Caco-2 (cell line): ENCODE results near the gene GDF7. TPM values are rescaled to one million over a fixed set of nuclear protein-coding genes. Genes with fewer than 3 reads are reported as not detected.

Source experiments
- BruUV-seq: library from RNA; stranded (reverse); fragments of 400-500 nt; replicated peaks from 2 replicates; lab custom pipeline; 2021; lab: Mats Ljungman, UMichigan
- CTCF ChIA-PET: fragments of 300-600 bp; sonication (Branson Sonifier 250); formaldehyde crosslinking; loops from one replicate; lab custom pipeline; 2022; ENCODE audit warnings: antibody characterized with exemption; lab: Charles Lee
- POLR2A ChIA-PET: fragments of 300-600 bp; sonication (Branson Sonifier 250); formaldehyde crosslinking; loops from one replicate; lab custom pipeline; 2022; ENCODE audit warnings: antibody characterized with exemption; lab: Charles Lee
- DNase-seq, 2 experiments: peaks; one replicate each; pipeline versions ENCODE4 v3.0.0 to v3.0.0-alpha.2; 2020 to 2022
- H3K27me3 ChIP-seq: replicated peaks from 2 replicates; pipeline ENCODE4 v1.6.0; 2011; ENCODE audit warnings: low read length; ENCODE audit not compliant: control insufficient read depth, insufficient read depth
- H3K36me3 ChIP-seq: 2 replicates; pipeline ENCODE4 v1.5.1; 2011; ENCODE audit warnings: low read length; ENCODE audit not compliant: control insufficient read depth, insufficient read depth
- H3K4me1 ChIP-seq: fragments of 250-450 bp; sonication (Bioruptor Pico); 2 replicates; pipeline ENCODE4 v1.5.1; 2020; ENCODE audit warnings: mild to moderate bottlenecking
- H3K4me3 ChIP-seq: 2 replicates; pipeline ENCODE4 v1.5.1; 2011; ENCODE audit warnings: low read depth, mild to moderate bottlenecking, control low read depth, low read length
- H3K9me3 ChIP-seq: fragments of 250-450 bp; sonication (Bioruptor Pico); 2 replicates; pipeline ENCODE4 v1.5.1; 2020; ENCODE audit warnings: mild to moderate bottlenecking, moderate library complexity
- H3K27ac Mint-ChIP-seq: one replicate; pipeline ENCODE4 v1.8.0; 2022; ENCODE audit warnings: mixed read lengths; ENCODE audit not compliant: unreplicated experiment
- H3K27me3 Mint-ChIP-seq: one replicate; pipeline ENCODE4 v1.8.0; 2022; ENCODE audit warnings: mixed read lengths; ENCODE audit not compliant: insufficient read depth, unreplicated experiment
- H3K36me3 Mint-ChIP-seq: one replicate; pipeline ENCODE4 v1.8.0; 2022; ENCODE audit warnings: mild to moderate bottlenecking, mixed read lengths; ENCODE audit not compliant: insufficient read depth, unreplicated experiment
- H3K4me1 Mint-ChIP-seq: one replicate; pipeline ENCODE4 v1.8.0; 2022; ENCODE audit warnings: low read depth, mixed read lengths; ENCODE audit not compliant: unreplicated experiment
- H3K4me3 Mint-ChIP-seq: one replicate; pipeline ENCODE4 v1.8.0; 2022; ENCODE audit warnings: mild to moderate bottlenecking, moderate library complexity, mixed read lengths; ENCODE audit not compliant: unreplicated experiment
- H3K9me3 Mint-ChIP-seq: one replicate; pipeline ENCODE4 v1.8.0; 2022; ENCODE audit warnings: mixed read lengths; ENCODE audit not compliant: unreplicated experiment
- CTCF ChIP-seq, 2 experiments: fragments of 200-600 bp in 1 of 2; IDR thresholded peaks; 1 replicate in 1 of 2; 2 replicates in 1 of 2; pipeline versions ENCODE4 v1.5.1 to v1.8.0; 2011 to 2022; ENCODE audit warnings: antibody characterized with exemption in 1 of 2, control low read depth in 1 of 2, inconsistent platforms in 1 of 2, low read depth in 1 of 2, low read length in 1 of 2, mild to moderate bottlenecking in 1 of 2, moderate library complexity in 1 of 2; ENCODE audit not compliant: insufficient read depth in 1 of 2, severe bottlenecking in 1 of 2, unreplicated experiment in 1 of 2
- intact Hi-C: fragments of 100-400 bp; cut with micrococcal nuclease; formaldehyde crosslinking; loops from one replicate; pipeline ENCODE4 v1.10.0; 2022; ENCODE audit not compliant: unreplicated experiment
- total RNA-seq: library from RNA; stranded (reverse); gene quantifications from 2 replicates; pipeline ENCODE4 v1.2.3, GENCODE V29; 2022

Gene GDF7
- total RNA-seq, 1 experiment from 2014 or later: 1.7 TPM

GRCh38 chr2:20662308-20662937 is 4.5 kb upstream of the GDF7 start:
- no peaks in the 10 kb centered on the region for H3K36me3 ChIP-seq
- no peak overlapping the region for H3K4me3 ChIP-seq
- H3K27me3 ChIP-seq: no peaks in the 10 kb centered on the region
- H3K4me1 Mint-ChIP-seq: no peaks in the 10 kb centered on the region
- H3K27me3 Mint-ChIP-seq: peaks cover 4% of the 10 kb centered on the region
- H3K27ac Mint-ChIP-seq: no peak overlapping the region
- no peaks in the 10 kb centered on the region for H3K9me3 Mint-ChIP-seq
- no TSS peak for BruUV-seq
- H3K9me3 ChIP-seq: no peaks in the 10 kb centered on the region
- peak in 1 of 2 experiments; percentile 14 for DNase-seq
- ChIA-PET CTCF (interaction anchor here (0.8 to 3.1 kb wide), 10 partner anchors 11 to 503 kb away, joined by 3 to 281 read pairs (median 14); partner anchors contain the start of genes HS1BP3 and RHOB), POLR2A (interaction anchor here (1.4 to 2.2 kb wide), 2 partner anchors 13 to 216 kb away, joined by 9 to 13 read pairs; partner anchors contain the start of gene RHOB)
- H3K4me3 Mint-ChIP-seq: no peak overlapping the region
- no peaks in the 10 kb centered on the region for H3K36me3 Mint-ChIP-seq
- intact Hi-C loops: no loop called here
- no peak for TF ChIP-seq CTCF (IDR thresholded peaks at IDR 0.05; ENCODE audit: insufficient read depth in 1 of 2, low read depth in 1 of 2, low read length in 1 of 2, severe bottlenecking in 1 of 2, unreplicated experiment in 1 of 2)
- H3K4me1 ChIP-seq: peaks cover 10% of the 10 kb centered on the region; the same call in 1 of the 2 replicates

- intact Hi-C loops: no loop called here
- BruUV-seq: no TSS peak
- DNase-seq: peak in 1 of 2 experiments; percentile 35
- H3K36me3 Mint-ChIP-seq: no peaks in the 10 kb centered on the region
- Histone ChIP-seq H3K9me3 (no peaks in the 10 kb centered on the region), H3K36me3 (no peaks in the 10 kb centered on the region), H3K4me3 (no peak overlapping the region), H3K27me3 (no peaks in the 10 kb centered on the region; the same call in 1 of the 2 replicates), H3K4me1 (peaks cover 15% of the 10 kb centered on the region; the same call in 1 of the 2 replicates)
- H3K27me3 Mint-ChIP-seq: peaks cover 4% of the 10 kb centered on the region
- TF ChIP-seq CTCF (IDR thresholded peaks at IDR 0.05; ENCODE audit: insufficient read depth in 1 of 2, low read depth in 1 of 2, low read length in 1 of 2, severe bottlenecking in 1 of 2, unreplicated experiment in 1 of 2): no peak
- no peaks in the 10 kb centered on the region for H3K9me3 Mint-ChIP-seq
- ChIA-PET CTCF (interaction anchor here (0.7 to 2.8 kb wide), 2 partner anchors 13 to 181 kb away, joined by 3 to 30 read pairs; no protein-coding TSS in a partner anchor), POLR2A (no interaction called here)
- H3K27ac Mint-ChIP-seq: no peak overlapping the region
- H3K4me1 Mint-ChIP-seq: no peaks in the 10 kb centered on the region
- no peak overlapping the region for H3K4me3 Mint-ChIP-seq
Measured at GRCh38 chr2:20663196-20664070, 3.5 kb upstream of the GDF7 start.

GRCh38 chr2:20664071-20664390 is 2.9 kb upstream of the GDF7 start:
- Mint-ChIP-seq H3K27me3 (peaks cover 4% of the 10 kb centered on the region), H3K4me3 (no peak overlapping the region), H3K9me3 (no peaks in the 10 kb centered on the region), H3K27ac (no peak overlapping the region), H3K4me1 (no peaks in the 10 kb centered on the region), H3K36me3 (no peaks in the 10 kb centered on the region)
- no TSS peak for BruUV-seq
- intact Hi-C loops: no loop called here
- H3K4me3 ChIP-seq: no peak overlapping the region
- peaks cover 15% of the 10 kb centered on the region; the same call in 1 of the 2 replicates for H3K4me1 ChIP-seq
- CTCF ChIA-PET: interaction anchor here (0.7 to 2.8 kb wide), 2 partner anchors 13 to 180 kb away, joined by 3 to 30 read pairs; no protein-coding TSS in a partner anchor
- H3K27me3 ChIP-seq: no peaks in the 10 kb centered on the region; the same call in 1 of the 2 replicates
- no peaks in the 10 kb centered on the region for H3K36me3 ChIP-seq
- DNase-seq: no peak
- TF ChIP-seq CTCF (IDR thresholded peaks at IDR 0.05; ENCODE audit: insufficient read depth in 1 of 2, low read depth in 1 of 2, low read length in 1 of 2, severe bottlenecking in 1 of 2, unreplicated experiment in 1 of 2): no peak
- POLR2A ChIA-PET: no interaction called here
- no peaks in the 10 kb centered on the region for H3K9me3 ChIP-seq
